ENCODE data around the gene HES7. TPM values are rescaled to one million over a fixed set of nuclear protein-coding genes. Genes with fewer than 3 reads are reported as not detected.
"Not testable (repeated sequence)": the region's sequence is repeated elsewhere in the genome, so short reads cannot be mapped to it uniquely, and the experiment has no call there.

HES7 gene
- total RNA-seq = not detected
- long read RNA-seq = 0 reads

GRCh38 chr17:8123695-8124349 lies at the start of gene HES7:
Gene HES7 (minus strand): TSS chr17:8124106. CDS start chr17:8124084, 22 bp downstream.
- intact Hi-C loops (cut with micrococcal nuclease) = no loop called here
- DNase-seq (no peak), ATAC-seq (no peak)

GRCh38 chr17:8173056-8173870 lies 49.4 kb upstream of the HES7 start:
- ATAC-seq = peak; percentile 88
- intact Hi-C loops (cut with micrococcal nuclease) = no loop called here
- DNase-seq = peak; percentile 72

DNA sequence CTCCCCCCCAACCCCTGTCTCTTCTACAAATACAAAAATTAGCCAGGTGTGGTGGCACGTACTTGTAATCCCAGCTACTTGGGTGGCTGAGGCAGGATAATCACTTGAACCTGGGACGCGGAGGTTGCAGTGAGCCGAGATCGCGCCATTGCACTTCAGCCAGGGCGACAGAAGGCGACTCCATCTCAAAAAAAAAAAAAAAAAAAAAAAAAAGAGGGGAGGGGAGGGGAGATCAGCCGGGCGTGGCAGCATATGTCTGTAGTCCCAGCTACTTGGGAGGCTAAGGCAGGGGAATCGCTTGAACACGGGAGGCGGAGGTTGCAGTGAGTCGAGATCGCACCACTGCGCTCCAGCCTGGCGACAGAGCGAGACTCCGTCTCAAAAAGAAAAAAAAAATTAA lies 46.3 kb upstream of the HES7 start:
- DNase-seq; ATAC-seq; intact Hi-C loops (cut with micrococcal nuclease): not testable (repeated sequence)

DNA sequence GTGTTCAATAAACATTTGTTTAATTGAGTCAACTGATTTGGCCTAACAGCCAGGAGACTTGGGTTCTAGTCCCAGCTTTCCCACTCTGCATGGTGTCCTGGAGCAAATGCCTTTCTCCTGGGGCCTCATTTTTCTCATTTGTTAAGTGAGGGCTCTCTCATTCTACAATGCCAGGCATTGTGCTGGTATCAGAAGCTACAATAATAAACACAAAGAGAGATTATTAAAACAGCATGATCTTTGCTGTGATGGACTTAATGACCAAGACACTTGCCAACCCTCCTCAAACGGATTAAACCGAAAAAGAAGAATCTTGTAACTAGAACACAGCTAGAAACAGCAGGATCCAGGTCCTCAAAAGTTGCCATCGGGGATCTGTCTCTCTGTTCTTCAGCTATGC lies 43.6 kb upstream of the HES7 start:
- ATAC-seq (no peak), DNase-seq (no peak)
- intact Hi-C loops (cut with micrococcal nuclease) = no loop called here

GRCh38 chr17:8166731-8167130 lies 42.8 kb upstream of the HES7 start:
- ATAC-seq (no peak), DNase-seq (no peak)
- intact Hi-C loops (cut with micrococcal nuclease) = no loop called here

DNA sequence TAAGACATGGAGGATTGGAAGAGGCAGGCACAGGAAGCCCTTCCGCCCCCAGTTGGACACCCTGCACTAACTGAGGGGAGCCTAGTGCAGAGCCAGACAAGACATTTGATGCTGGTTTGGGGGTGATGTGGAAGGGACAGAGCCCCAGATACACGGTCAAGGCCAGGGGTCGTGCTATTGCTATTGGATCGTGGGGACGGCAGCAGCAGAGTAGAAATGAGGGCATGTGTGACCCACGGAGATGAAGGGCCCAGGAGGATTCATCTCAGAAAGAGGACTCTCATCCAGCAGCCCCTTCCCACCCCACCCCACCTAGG lies 40.9 kb upstream of the HES7 start:
- no peak for DNase-seq
- intact Hi-C loops (cut with micrococcal nuclease) = no loop called here
- ATAC-seq = no peak

GRCh38 chr17:8163978-8164814 lies 40.3 kb upstream of the HES7 start:
- peak; percentile 85 for ATAC-seq
- peak; percentile 87 for DNase-seq
- intact Hi-C loops (cut with micrococcal nuclease) = no loop called here

- DNase-seq = no peak
- intact Hi-C loops (cut with micrococcal nuclease) = no loop called here
These were observed 39.4 kb upstream of the HES7 start for GRCh38 chr17:8162997-8163977.

DNA sequence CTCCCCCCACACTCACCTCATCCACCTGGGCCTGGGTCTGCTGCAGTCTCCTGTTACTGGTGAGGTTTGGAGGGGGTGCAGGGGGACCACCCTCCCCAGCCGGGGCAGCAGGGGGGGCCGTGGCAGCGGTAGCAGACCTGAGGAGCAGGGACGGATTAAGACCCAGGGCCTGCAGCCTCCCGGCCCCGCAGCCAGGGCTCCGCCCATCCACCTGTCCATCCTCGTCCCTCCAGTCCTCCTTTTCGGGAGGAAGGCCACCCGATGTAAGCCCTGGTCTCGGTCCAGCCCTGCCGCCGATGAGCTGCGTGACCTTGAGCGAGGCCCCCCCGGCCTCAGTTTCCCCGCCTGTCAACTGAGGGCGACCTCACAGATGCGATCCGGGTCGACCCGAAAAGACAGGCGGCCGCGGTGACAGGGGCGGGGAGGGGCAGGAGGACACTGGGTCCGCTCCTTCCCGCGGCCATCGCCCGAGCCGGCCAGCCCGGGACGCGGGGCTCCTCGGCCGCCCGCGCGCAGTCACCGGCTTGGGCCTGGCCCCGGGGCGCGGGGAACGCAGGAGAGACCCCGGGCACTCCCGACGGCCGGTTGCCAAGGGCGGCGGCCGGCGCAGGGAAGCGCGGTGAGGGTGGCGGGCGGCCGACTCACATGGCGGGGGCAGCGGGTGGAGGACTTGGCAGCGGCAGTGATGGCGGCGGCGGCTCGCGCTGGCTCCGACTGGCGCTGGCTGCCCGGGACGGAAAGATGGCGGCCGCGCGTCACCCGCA lies 38.5 kb upstream of the HES7 start, which contains the start of gene VAMP2:
VAMP2 (minus strand) TSS at position 716 of the 764 bp plus-strand sequence; CDS start at position 647, 69 bp downstream.
- ATAC-seq = peak; percentile 59
- peak; percentile 93 for DNase-seq
- intact Hi-C loops (cut with micrococcal nuclease) = no loop called here

More at GRCh38 chr17:8162997-8163977, 39.4 kb upstream of the HES7 start:
- peak; percentile 8 for ATAC-seq

GRCh38 chr17:8161289-8162232 lies 37.7 kb upstream of the HES7 start:
- ATAC-seq (no peak), DNase-seq (no peak)
- intact Hi-C loops (cut with micrococcal nuclease) = no loop called here

DNA sequence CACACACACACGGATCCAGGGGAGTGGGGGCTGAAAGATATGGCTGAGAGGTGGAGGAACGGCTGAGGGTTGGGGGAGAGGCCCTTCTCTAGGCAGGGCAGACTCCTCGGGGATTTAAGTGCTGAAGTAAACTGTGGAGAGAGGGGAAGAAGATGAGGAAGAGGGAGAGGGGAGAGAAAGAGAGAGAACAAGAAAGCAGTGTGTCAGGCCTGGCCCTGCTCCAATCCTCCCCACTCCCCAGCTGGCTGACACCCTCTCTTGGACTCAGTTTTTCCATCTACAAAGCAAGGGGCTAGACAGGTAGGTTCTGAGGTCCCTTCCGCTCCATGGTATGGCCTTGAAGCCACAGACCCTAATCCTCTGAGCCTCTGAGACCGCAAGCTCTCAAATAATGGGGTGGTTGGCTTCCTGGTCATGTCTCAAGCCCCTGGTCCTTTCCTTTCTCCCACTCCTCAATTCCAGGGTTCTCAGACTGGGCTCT lies 36.9 kb upstream of the HES7 start:
- peak; percentile 27 for DNase-seq
- intact Hi-C loops (cut with micrococcal nuclease) = no loop called here
- ATAC-seq = no peak

- intact Hi-C loops (cut with micrococcal nuclease) = no loop called here
- DNase-seq = no peak
- ATAC-seq = no peak
These were observed 36.3 kb upstream of the HES7 start for GRCh38 chr17:8160224-8160577.

- ATAC-seq = no peak
- DNase-seq = peak; percentile 13
- intact Hi-C loops (cut with micrococcal nuclease) = no loop called here
These were observed 35.7 kb upstream of the HES7 start for GRCh38 chr17:8159459-8160223.

- intact Hi-C loops (cut with micrococcal nuclease) = no loop called here
- DNase-seq (no peak), ATAC-seq (no peak)
These were observed 35.1 kb upstream of the HES7 start for GRCh38 chr17:8159032-8159400.

DNA sequence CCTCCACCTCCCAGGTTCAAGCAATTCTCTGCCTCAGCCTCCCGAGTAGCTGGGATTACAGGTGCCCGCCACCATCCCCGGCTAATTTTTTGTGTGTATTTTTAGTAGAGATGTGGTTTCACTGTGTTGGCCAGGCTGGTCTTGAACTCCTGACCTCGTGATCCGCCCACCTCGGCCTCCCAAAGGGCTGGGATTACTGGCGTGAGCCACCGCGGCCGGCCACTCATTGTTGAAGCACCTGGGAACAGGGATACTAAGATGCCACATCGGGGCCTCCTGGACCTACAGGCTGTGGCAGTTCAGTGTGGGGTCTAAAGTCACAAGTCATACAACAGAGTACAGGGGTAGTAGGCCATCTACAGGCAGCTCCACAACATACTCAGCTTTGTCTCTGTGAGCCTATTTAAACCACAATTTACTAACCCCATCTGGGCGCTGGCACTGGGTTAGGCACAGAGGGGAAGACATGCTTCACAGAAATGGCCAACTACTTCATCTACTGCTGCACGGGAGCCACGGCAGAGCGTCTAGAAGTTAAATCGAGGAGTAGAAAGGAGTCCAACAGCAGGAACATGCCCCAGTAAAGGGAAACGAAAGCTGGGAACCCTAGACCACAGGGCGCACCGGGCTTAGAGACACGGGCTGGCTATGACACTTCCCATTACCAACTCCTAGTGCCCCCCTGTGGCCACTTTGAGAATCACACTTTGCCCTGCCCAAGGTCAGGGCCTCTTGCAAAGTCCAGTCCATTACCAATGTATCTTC lies 34.5 kb upstream of the HES7 start:
- peak; percentile 5 for ATAC-seq
- intact Hi-C loops (cut with micrococcal nuclease) = no loop called here
- DNase-seq = peak; percentile 94

Data from left ventricle myocardium superior (tissue), 1 donor.